ENCODE measurements around the gene TMPRSS6. TPM values are rescaled to one million over a fixed set of nuclear protein-coding genes. Genes with fewer than 3 reads are reported as not detected.

The TMPRSS6 gene
- 1 to 10 TPM; 1.8 to 2.2 TPM for total RNA-seq

- H3K4me3 Mint-ChIP-seq, result no peak within 1 kb of the TSS
- POLR2A ChIA-PET, result no interaction called here
- ATAC-seq (ENCODE audit: low read depth), result no peak
- peaks cover 5% of the 10 kb centered on the region for H3K36me3 Mint-ChIP-seq
- H3K27ac Mint-ChIP-seq, result no peak within 1 kb of the TSS
- no peak for DNase-seq
- H3K27me3 Mint-ChIP-seq, result no peaks in the 10 kb centered on the region
- peaks cover 7% of the 10 kb centered on the region for H3K4me1 Mint-ChIP-seq
- H3K9me3 Mint-ChIP-seq, result no peaks in the 10 kb centered on the region
Observed at GRCh38 chr22:37109242-37109917, at the start of gene TMPRSS6. TMPRSS6 (minus strand) TSS chr22:37109713; CDS start chr22:37103417, 6,296 bp downstream.

DNA sequence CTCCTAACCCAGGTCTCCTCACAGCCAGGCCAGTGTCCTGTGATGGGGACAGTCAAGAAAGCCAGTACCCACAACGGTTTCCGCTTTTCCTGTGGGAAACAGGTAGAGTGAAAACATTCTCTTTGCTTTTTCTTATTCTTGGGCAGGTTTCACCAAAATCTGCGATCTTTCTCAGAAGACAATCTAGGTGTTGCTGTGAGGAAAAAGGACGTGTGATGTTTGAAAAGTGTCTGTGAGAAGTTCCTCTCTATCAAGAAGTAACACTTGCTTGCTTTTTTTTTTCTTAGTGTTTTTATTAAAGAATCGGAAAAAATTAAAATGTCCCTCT is 49.4 kb upstream of the TMPRSS6 start:
- no peaks in the 10 kb centered on the region for H3K27me3 Mint-ChIP-seq
- no peak overlapping the region for H3K27ac Mint-ChIP-seq
- H3K4me3 Mint-ChIP-seq, result no peak overlapping the region
- DNase-seq (no peak), ATAC-seq (ENCODE audit: low read depth) (no peak)
- POLR2A ChIA-PET, result no interaction called here
- peaks cover 9% of the 10 kb centered on the region for H3K36me3 Mint-ChIP-seq
- H3K4me1 Mint-ChIP-seq, result peaks cover 46% of the 10 kb centered on the region
- H3K9me3 Mint-ChIP-seq, result peaks cover 5% of the 10 kb centered on the region

DNA sequence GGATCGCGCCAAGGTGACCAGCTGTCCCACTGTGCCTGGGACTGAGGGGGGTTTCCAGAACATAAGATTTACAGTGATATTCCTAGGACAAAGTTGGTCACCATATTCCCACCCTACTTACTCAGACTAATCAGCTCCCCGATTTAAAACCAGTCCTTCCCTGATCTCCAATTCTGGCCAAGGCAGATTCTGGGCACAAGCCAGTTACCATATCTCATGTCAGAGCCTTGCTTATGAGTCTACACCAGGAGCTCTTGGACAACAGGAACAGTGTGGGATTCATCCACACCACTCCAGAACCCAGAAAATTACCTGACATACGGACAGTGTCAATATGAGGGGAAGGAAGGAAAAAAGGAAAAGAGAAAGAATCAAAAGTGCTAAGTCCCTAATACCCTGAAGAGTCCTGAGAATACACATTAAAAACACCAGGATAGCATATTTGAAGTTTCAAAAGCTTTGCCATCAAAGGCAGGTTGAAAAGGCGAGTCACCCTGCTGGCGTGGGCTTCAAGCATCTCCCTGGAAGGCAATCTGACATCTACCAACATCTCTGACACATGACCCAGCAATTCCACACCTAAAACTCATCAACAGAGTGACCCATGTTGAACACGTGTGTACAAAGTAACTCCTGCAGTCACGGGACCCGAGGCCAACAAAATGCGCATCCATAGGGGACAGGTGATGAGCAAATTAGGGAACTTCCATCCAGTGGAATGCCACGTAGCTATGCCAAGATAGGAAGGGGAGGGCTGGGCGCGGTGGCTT is 48.2 kb upstream of the TMPRSS6 start:
- POLR2A ChIA-PET, result interaction anchor here (1.0 to 1.6 kb wide), 4 partner anchors 8 to 36 kb away, joined by 3 to 4 read pairs (median 4); partner anchors contain the start of gene IL2RB
- Mint-ChIP-seq H3K27me3 (no peaks in the 10 kb centered on the region), H3K9me3 (peaks cover 5% of the 10 kb centered on the region), H3K36me3 (peaks cover 9% of the 10 kb centered on the region), H3K27ac (peak overlapping the region; percentile 40), H3K4me3 (no peak overlapping the region), H3K4me1 (peaks cover 36% of the 10 kb centered on the region)
- DNase-seq (no peak), ATAC-seq (ENCODE audit: low read depth) (no peak)

- DNase-seq, result no peak
- peaks cover 27% of the 10 kb centered on the region for H3K4me1 Mint-ChIP-seq
- H3K27me3 Mint-ChIP-seq, result no peaks in the 10 kb centered on the region
- no peak for ATAC-seq (ENCODE audit: low read depth)
- peak overlapping the region; percentile 40 for H3K27ac Mint-ChIP-seq
- H3K9me3 Mint-ChIP-seq, result peaks cover 5% of the 10 kb centered on the region
- peaks cover 11% of the 10 kb centered on the region for H3K36me3 Mint-ChIP-seq
- POLR2A ChIA-PET, result interaction anchor here (1.0 to 1.6 kb wide), 2 partner anchors 32 to 35 kb away, joined by 3 read pairs; no protein-coding TSS in a partner anchor
- H3K4me3 Mint-ChIP-seq, result no peak overlapping the region
Observed at GRCh38 chr22:37156686-37157435, 47.3 kb upstream of the TMPRSS6 start.

DNA sequence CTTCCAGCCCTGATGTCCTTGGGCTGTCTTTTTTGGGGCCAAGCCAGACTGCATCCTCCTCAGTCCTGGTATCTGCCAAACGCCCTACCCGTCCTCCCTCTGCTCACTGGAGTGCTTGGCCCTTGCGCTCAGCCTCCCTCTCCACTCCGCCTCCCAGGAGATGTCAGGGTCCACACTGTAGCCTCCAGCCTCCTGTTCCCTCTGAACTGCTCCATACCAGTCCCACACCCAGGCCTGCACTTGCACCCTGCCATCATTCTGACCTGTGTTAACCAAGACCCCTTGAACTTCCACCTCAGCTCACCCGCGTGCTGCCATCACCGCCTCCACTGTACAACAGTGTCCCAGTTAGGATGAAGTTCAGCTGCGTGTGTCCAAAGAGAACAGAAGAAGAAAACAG is 46.5 kb upstream of the TMPRSS6 start:
- Mint-ChIP-seq H3K27me3 (no peaks in the 10 kb centered on the region), H3K27ac (peak overlapping the region; percentile 11), H3K36me3 (peaks cover 13% of the 10 kb centered on the region), H3K4me3 (no peak overlapping the region), H3K9me3 (peaks cover 5% of the 10 kb centered on the region), H3K4me1 (peaks cover 24% of the 10 kb centered on the region)
- ATAC-seq (ENCODE audit: low read depth) (no peak), DNase-seq (no peak)
- POLR2A ChIA-PET, result interaction anchor here (1.6 kb wide), 1 partner anchor 31 kb away, joined by 3 read pairs; no protein-coding TSS in a partner anchor

DNA sequence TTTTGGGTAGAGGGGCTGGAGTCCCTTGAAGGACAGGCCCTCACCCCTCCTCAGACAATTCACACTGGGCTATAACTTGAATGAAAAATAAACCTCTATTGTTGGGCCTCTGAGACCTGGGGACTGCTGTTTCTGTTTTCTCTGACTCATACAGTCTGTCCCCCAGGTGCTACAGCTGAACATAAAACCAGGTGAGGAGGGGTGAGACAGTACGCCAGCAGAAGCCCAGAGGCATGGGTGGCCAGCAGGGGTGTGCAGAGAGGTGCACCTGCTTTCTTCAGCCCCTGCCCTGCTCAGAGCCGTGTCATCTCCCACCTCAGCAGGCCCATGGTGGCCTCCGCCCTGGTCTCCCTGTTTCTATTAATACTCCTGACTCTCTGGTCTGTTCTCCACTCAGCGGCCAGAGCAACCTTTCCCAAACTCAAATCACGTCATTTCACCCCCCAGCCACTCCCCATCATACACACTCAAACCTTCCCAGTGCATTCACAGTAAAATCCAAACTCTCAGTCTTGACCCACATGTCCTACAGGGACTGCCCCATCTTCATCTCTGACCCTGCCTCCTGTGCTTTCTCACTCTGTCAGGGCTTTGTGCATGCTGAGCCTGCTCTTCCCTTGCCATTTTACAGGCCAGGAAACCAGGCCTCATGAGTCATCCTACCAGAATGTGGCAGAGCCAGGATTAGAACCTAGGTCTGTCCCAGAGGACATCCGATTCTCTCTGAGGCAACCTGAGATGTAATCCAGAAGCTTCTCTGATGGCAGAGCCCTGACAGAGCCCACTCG is 45.6 kb upstream of the TMPRSS6 start:
- H3K27ac Mint-ChIP-seq, result peak overlapping the region; percentile 11
- no peaks in the 10 kb centered on the region for H3K27me3 Mint-ChIP-seq
- H3K4me1 Mint-ChIP-seq, result peaks cover 32% of the 10 kb centered on the region
- POLR2A ChIA-PET, result interaction anchor here (0.8 kb wide), 1 partner anchor 15 kb away, joined by 3 read pairs; no protein-coding TSS in a partner anchor
- DNase-seq (no peak), ATAC-seq (ENCODE audit: low read depth) (no peak)
- peaks cover 5% of the 10 kb centered on the region for H3K9me3 Mint-ChIP-seq
- peaks cover 15% of the 10 kb centered on the region for H3K36me3 Mint-ChIP-seq
- H3K4me3 Mint-ChIP-seq, result no peak overlapping the region

DNA sequence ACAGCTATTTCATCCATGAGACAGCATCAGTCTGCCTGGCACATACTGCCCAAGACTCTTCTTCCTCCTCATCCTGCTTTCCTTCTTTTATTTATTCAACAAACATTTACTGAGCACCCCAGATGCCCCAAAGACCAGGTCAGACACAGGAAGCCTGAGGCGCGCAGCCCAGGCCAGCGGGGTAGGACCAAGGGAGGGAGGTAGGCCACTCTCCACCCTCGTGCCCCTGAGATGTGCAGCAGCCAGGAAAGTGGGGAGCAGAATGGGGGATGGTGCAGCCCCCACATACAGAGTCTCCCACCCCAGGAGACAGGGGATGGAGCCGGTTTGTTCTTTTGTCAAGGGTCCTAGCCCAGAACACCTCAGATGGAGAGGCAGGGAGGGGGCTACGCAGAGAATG is 44.4 kb upstream of the TMPRSS6 start:
- H3K4me1 Mint-ChIP-seq, result peaks cover 32% of the 10 kb centered on the region
- no peak overlapping the region for H3K4me3 Mint-ChIP-seq
- ATAC-seq (ENCODE audit: low read depth) (no peak), DNase-seq (no peak)
- H3K27me3 Mint-ChIP-seq, result no peaks in the 10 kb centered on the region
- POLR2A ChIA-PET, result no interaction called here
- H3K36me3 Mint-ChIP-seq, result peaks cover 22% of the 10 kb centered on the region
- H3K9me3 Mint-ChIP-seq, result peaks cover 5% of the 10 kb centered on the region
- no peak overlapping the region for H3K27ac Mint-ChIP-seq

GRCh38 chr22:37151401-37151800 is 41.9 kb upstream of the TMPRSS6 start:
- no peak overlapping the region for H3K27ac Mint-ChIP-seq

GRCh38 chr22:37150701-37151100 is 41.2 kb upstream of the TMPRSS6 start:
- no peaks in the 10 kb centered on the region for H3K27me3 Mint-ChIP-seq
- H3K9me3 Mint-ChIP-seq, result peaks cover 5% of the 10 kb centered on the region
- POLR2A ChIA-PET, result interaction anchor here (0.9 to 9.3 kb wide), 10 partner anchors 14 to 334 kb away, joined by 3 to 200 read pairs (median 14); no protein-coding TSS in a partner anchor
- H3K36me3 Mint-ChIP-seq, result peaks cover 41% of the 10 kb centered on the region
- ATAC-seq (ENCODE audit: low read depth), result no peak
- H3K4me1 Mint-ChIP-seq, result peaks cover 46% of the 10 kb centered on the region
- DNase-seq, result no peak
- H3K27ac Mint-ChIP-seq, result peak overlapping the region; percentile 95
- peak overlapping the region; percentile 53 for H3K4me3 Mint-ChIP-seq

More at GRCh38 chr22:37151401-37151800, 41.9 kb upstream of the TMPRSS6 start:
- no peak overlapping the region for H3K4me3 Mint-ChIP-seq
- no peaks in the 10 kb centered on the region for H3K27me3 Mint-ChIP-seq
- no peak for ATAC-seq (ENCODE audit: low read depth)
- peaks cover 34% of the 10 kb centered on the region for H3K36me3 Mint-ChIP-seq
- POLR2A ChIA-PET, result interaction anchor here (5.4 to 9.3 kb wide), 2 partner anchors 13 to 27 kb away, joined by 167 to 200 read pairs; no protein-coding TSS in a partner anchor
- peaks cover 39% of the 10 kb centered on the region for H3K4me1 Mint-ChIP-seq
- DNase-seq, result no peak
- peaks cover 5% of the 10 kb centered on the region for H3K9me3 Mint-ChIP-seq

- no peak for DNase-seq
- peak overlapping the region; percentile 95 for H3K4me3 Mint-ChIP-seq
- peaks cover 2% of the 10 kb centered on the region for H3K9me3 Mint-ChIP-seq
- peaks cover 48% of the 10 kb centered on the region for H3K4me1 Mint-ChIP-seq
- ATAC-seq (ENCODE audit: low read depth), result no peak
- no peaks in the 10 kb centered on the region for H3K27me3 Mint-ChIP-seq
- POLR2A ChIA-PET, result interaction anchor here (0.7 to 9.3 kb wide), 28 partner anchors 9 to 471 kb away, joined by 3 to 200 read pairs (median 6); partner anchors contain the start of gene RAC2
- peak overlapping the region; percentile 95 for H3K27ac Mint-ChIP-seq
- H3K36me3 Mint-ChIP-seq, result peaks cover 50% of the 10 kb centered on the region
Observed at GRCh38 chr22:37148742-37149665, 39.5 kb upstream of the TMPRSS6 start.

- peaks cover 53% of the 10 kb centered on the region for H3K4me1 Mint-ChIP-seq
- POLR2A ChIA-PET, result interaction anchor here (0.6 to 9.3 kb wide), 19 partner anchors 8 to 97 kb away, joined by 3 to 200 read pairs (median 7); partner anchors contain the start of genes KCTD17 and RAC2
- ATAC-seq (ENCODE audit: low read depth) (peak; percentile 6), DNase-seq (no peak)
- H3K4me3 Mint-ChIP-seq, result peak overlapping the region; percentile 95
- H3K36me3 Mint-ChIP-seq, result peaks cover 56% of the 10 kb centered on the region
- H3K27me3 Mint-ChIP-seq, result no peaks in the 10 kb centered on the region
- H3K9me3 Mint-ChIP-seq, result peaks cover 2% of the 10 kb centered on the region
- peak overlapping the region; percentile 95 for H3K27ac Mint-ChIP-seq
Observed at GRCh38 chr22:37148031-37148651, 38.6 kb upstream of the TMPRSS6 start.

Measured in activated naive CD8-positive, alpha-beta T cell treated with anti-CD3 and anti-CD28 coated beads, Interleukin-2, amount 10 ng/mL, durations not matched to agents 7 days and 5 days (primary cell).